H9 (cell line): ENCODE measurements around the gene ATP6V1C2. TPM values are rescaled to one million over a fixed set of nuclear protein-coding genes. Genes with fewer than 3 reads are reported as not detected.

ENCODE experiments used
- DNase-seq: peaks from one replicate; pipeline ENCODE4 v3.0.0-alpha.2; 2017
- H2AFZ ChIP-seq: one replicate; pipeline ENCODE4 v1.6.1; 2013; ENCODE audit warnings: mild to moderate bottlenecking, low read length, control low read depth, moderate library complexity
- H2AK5ac ChIP-seq: 2 replicates; pipeline ENCODE4 v1.6.1; 2013; ENCODE audit warnings: low read length, control low read depth, mixed read lengths; ENCODE audit not compliant: insufficient read length
- H2BK120ac ChIP-seq: one replicate; pipeline ENCODE4 v1.6.1; 2013; ENCODE audit warnings: low read depth, mild to moderate bottlenecking, low read length, control low read depth, inconsistent platforms; ENCODE audit not compliant: poor library complexity, severe bottlenecking
- H2BK12ac ChIP-seq: 2 replicates; pipeline ENCODE4 v1.6.1; 2013; ENCODE audit warnings: low read length, control low read depth, mixed read lengths, low read depth; ENCODE audit not compliant: insufficient read length
- H2BK15ac ChIP-seq: 2 replicates; pipeline ENCODE4 v1.6.1; 2013; ENCODE audit warnings: low read depth, low read length, control low read depth
- H2BK20ac ChIP-seq: one replicate; pipeline ENCODE4 v1.6.1; 2013; ENCODE audit warnings: low read depth, mild to moderate bottlenecking, low read length, control low read depth, inconsistent platforms; ENCODE audit not compliant: poor library complexity, severe bottlenecking
- H2BK5ac ChIP-seq: 2 replicates; pipeline ENCODE4 v1.6.1; 2013; ENCODE audit warnings: low read length, control low read depth, mixed read lengths; ENCODE audit not compliant: insufficient read length
- H3K14ac ChIP-seq: 2 replicates; pipeline ENCODE4 v1.6.1; 2013; ENCODE audit warnings: low read length, control low read depth; ENCODE audit not compliant: insufficient read depth
- H3K18ac ChIP-seq: 2 replicates; pipeline ENCODE4 v1.6.1; 2013; ENCODE audit warnings: low read depth, mild to moderate bottlenecking, mixed read lengths, low read length, control low read depth; ENCODE audit not compliant: insufficient read length
- H3K23ac ChIP-seq: 2 replicates; pipeline ENCODE4 v1.6.1; 2013; ENCODE audit warnings: low read length, control low read depth, mixed read lengths, low read depth; ENCODE audit not compliant: insufficient read length
- H3K23me2 ChIP-seq: 2 replicates; pipeline ENCODE4 v1.6.1; 2013; ENCODE audit warnings: low read depth, mild to moderate bottlenecking, mixed read lengths, low read length, control low read depth; ENCODE audit not compliant: insufficient read length, poor library complexity, severe bottlenecking
- H3K27ac ChIP-seq: 2 replicates; pipeline ENCODE4 v1.5.1; 2013; ENCODE audit warnings: low read length, control low read depth, mixed read lengths, low read depth; ENCODE audit not compliant: insufficient read length
- H3K27me3 ChIP-seq: 2 replicates; pipeline ENCODE4 v1.6.1; 2013; ENCODE audit warnings: low read length, control low read depth, inconsistent platforms; ENCODE audit not compliant: insufficient read depth
- H3K4ac ChIP-seq: 2 replicates; pipeline ENCODE4 v1.6.1; 2013; ENCODE audit warnings: low read depth, mild to moderate bottlenecking, control low read depth, inconsistent platforms, low read length, moderate library complexity
- H3K4me1 ChIP-seq: 2 replicates; pipeline ENCODE4 v1.6.1; 2013; ENCODE audit warnings: low read length, control low read depth, inconsistent platforms; ENCODE audit not compliant: insufficient read depth
- H3K4me2 ChIP-seq: 2 replicates; pipeline ENCODE4 v1.6.1; 2013; ENCODE audit warnings: low read length, control low read depth, mixed read lengths; ENCODE audit not compliant: insufficient read length, insufficient read depth
- H3K56ac ChIP-seq: 2 replicates; pipeline ENCODE4 v1.6.1; 2013; ENCODE audit warnings: low read depth, mild to moderate bottlenecking, mixed read lengths, low read length, control low read depth; ENCODE audit not compliant: insufficient read length
- H3K79me1 ChIP-seq: 2 replicates; pipeline ENCODE4 v1.6.1; 2013; ENCODE audit warnings: low read depth, mild to moderate bottlenecking, moderate library complexity, low read length, control low read depth, inconsistent platforms; ENCODE audit not compliant: insufficient read depth, poor library complexity, severe bottlenecking
- H3K79me2 ChIP-seq: 2 replicates; pipeline ENCODE4 v1.6.1; 2013; ENCODE audit warnings: low read length, control low read depth, inconsistent platforms; ENCODE audit not compliant: insufficient read depth
- H3K9ac ChIP-seq: 2 replicates; pipeline ENCODE4 v1.6.1; 2013; ENCODE audit warnings: low read length, control low read depth, mixed read lengths; ENCODE audit not compliant: insufficient read length; ENCODE audit errors: extremely low read depth
- H3K9me3 ChIP-seq: one replicate; pipeline ENCODE4 v1.6.1; 2013; ENCODE audit warnings: low read depth, low read length, inconsistent platforms; ENCODE audit not compliant: control insufficient read depth
- H3T11ph ChIP-seq: one replicate; pipeline ENCODE4 v1.6.1; 2013; ENCODE audit warnings: mild to moderate bottlenecking, low read length, control low read depth, inconsistent platforms
- H4K20me1 ChIP-seq: one replicate; pipeline ENCODE4 v1.6.1; 2013; ENCODE audit not compliant: control insufficient read depth, insufficient read length, insufficient read depth
- H4K5ac ChIP-seq: 2 replicates; pipeline ENCODE4 v1.6.1; 2013; ENCODE audit warnings: low read depth, mild to moderate bottlenecking, mixed read lengths, low read length, control low read depth; ENCODE audit not compliant: insufficient read length
- H4K8ac ChIP-seq: replicated peaks from 2 replicates; pipeline ENCODE4 v1.6.1; 2013; ENCODE audit warnings: low read length, control low read depth, mixed read lengths, low read depth; ENCODE audit not compliant: insufficient read length
- H4K91ac ChIP-seq: 2 replicates; pipeline ENCODE4 v1.6.1; 2013; ENCODE audit warnings: low read depth, mild to moderate bottlenecking, moderate library complexity, mixed read lengths, low read length, control low read depth; ENCODE audit not compliant: insufficient read length
- H3K27ac Mint-ChIP-seq, 3 experiments: 2 replicates in 2 of 3; 3 replicates in 1 of 3; pipeline ENCODE4 v1.8.0; 2020 to 2021; ENCODE audit warnings: mixed read lengths in 3 of 3, mild to moderate bottlenecking in 1 of 3, moderate library complexity in 1 of 3
- H3K27me3 Mint-ChIP-seq: 2 replicates; pipeline ENCODE4 v1.8.0; 2021; ENCODE audit warnings: low read depth, mild to moderate bottlenecking, moderate library complexity, mixed read lengths
- H3K36me3 Mint-ChIP-seq, 3 experiments: 2 replicates in 2 of 3; 3 replicates in 1 of 3; pipeline ENCODE4 v1.8.0; 2020 to 2021; ENCODE audit warnings: low read depth in 3 of 3, mixed read lengths in 3 of 3; ENCODE audit not compliant: insufficient read depth in 1 of 3
- H3K4me1 Mint-ChIP-seq, 2 experiments: 2 replicates each; pipeline ENCODE4 v1.8.0; 2020; ENCODE audit warnings: mixed read lengths in 2 of 2
- H3K4me3 Mint-ChIP-seq, 2 experiments: 2 replicates in 1 of 2; 3 replicates in 1 of 2; pipeline ENCODE4 v1.8.0; 2020 to 2021; ENCODE audit warnings: mild to moderate bottlenecking in 2 of 2, mixed read lengths in 2 of 2, moderate library complexity in 1 of 2
- H3K9me3 Mint-ChIP-seq, 2 experiments: 2 replicates in 1 of 2; 3 replicates in 1 of 2; pipeline ENCODE4 v1.8.0; 2020; ENCODE audit warnings: mild to moderate bottlenecking in 2 of 2, mixed read lengths in 2 of 2, moderate library complexity in 1 of 2
- WGBS: extraction: QIAGEN DNeasy Blood & Tissue Kit; methylation state at CpG from one replicate; pipeline ENCODE4 v1.1.7; 2013; ENCODE audit warnings: missing lambda C conversion rate, low lambda C conversion rate, mixed read lengths; ENCODE audit not compliant: insufficient read length; ENCODE audit errors: extremely low coverage; 5-methylcytosine and 5-hydroxymethylcytosine counted together
- total RNA-seq: library from RNA; stranded (reverse); gene quantifications from 2 replicates; pipeline ENCODE4 v1.2.1, GENCODE V29; 2021
- TF ChIP-seq, protein P1 (sequence below): fragments of 200-600 bp; sonication (generic); conservative IDR thresholded peaks from 3 replicates; pipeline ENCODE4 v1.8.0; 2021; ENCODE audit warnings: antibody characterized with exemption, mild to moderate bottlenecking

The ATP6V1C2 gene
- total RNA-seq, 1 experiment from 2014 or later, result 1.2 TPM

DNA sequence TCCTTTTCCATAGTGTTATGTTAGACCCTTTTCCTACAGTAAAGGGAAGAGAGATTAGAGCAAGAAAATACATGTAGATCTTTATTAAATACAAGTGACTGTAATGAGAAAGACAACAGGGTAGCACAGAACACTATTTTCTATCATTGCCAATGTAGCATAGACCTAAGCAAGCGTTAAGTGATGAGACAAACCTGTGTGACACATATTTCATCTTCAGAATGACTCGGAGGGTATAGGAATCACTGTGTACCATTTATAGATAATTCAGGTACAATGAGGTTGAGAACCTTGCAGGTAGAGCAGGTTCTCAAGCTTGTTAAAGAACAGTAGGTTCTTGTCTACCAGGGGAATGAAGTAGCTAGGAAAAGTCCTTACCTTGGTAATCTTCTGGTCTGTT is 75.3 kb downstream of the ATP6V1C2 start:
- WGBS, result no CpG with 5 or more reads among the region's 2 CpGs
- Histone ChIP-seq H3K56ac (no peak overlapping the region), H3K79me1 (peaks cover 3% of the 10 kb centered on the region), H2AFZ (no peak overlapping the region), H2BK5ac (no peak overlapping the region), H3K4ac (no peak overlapping the region), H3K79me2 (peaks cover 4% of the 10 kb centered on the region; the same call in 1 of the 2 replicates), H2AK5ac (no peak overlapping the region), H4K8ac (no peak overlapping the region), H2BK12ac (no peak overlapping the region), H4K5ac (no peak overlapping the region), H3K18ac (no peak overlapping the region), H3K14ac (no peak overlapping the region), H3K9ac (no peak overlapping the region), H3T11ph (no peak overlapping the region), H2BK20ac (no peak overlapping the region), H3K4me1 (no peaks in the 10 kb centered on the region), H3K27ac (no peak overlapping the region), H4K20me1 (no peaks in the 10 kb centered on the region), H2BK15ac (no peak overlapping the region), H2BK120ac (no peak overlapping the region), H3K23me2 (no peaks in the 10 kb centered on the region), H3K27me3 (no peaks in the 10 kb centered on the region), H3K4me2 (no peak overlapping the region), H3K23ac (no peak overlapping the region), H3K9me3 (no peaks in the 10 kb centered on the region), H4K91ac (no peak overlapping the region)
- Mint-ChIP-seq H3K9me3 (no peaks in the 10 kb centered on the region; a peak in 1 of 5 replicates), H3K27ac (no peak overlapping the region), H3K36me3 (peaks cover 41 to 77% (median 72%) of the 10 kb centered on the region in 3 experiments), H3K4me1 (peaks cover 4 to 7% of the 10 kb centered on the region in 2 experiments; a peak in 3 of 4 replicates), H3K4me3 (no peak overlapping the region), H3K27me3 (no peaks in the 10 kb centered on the region)
- TF ChIP-seq, protein P1, sequence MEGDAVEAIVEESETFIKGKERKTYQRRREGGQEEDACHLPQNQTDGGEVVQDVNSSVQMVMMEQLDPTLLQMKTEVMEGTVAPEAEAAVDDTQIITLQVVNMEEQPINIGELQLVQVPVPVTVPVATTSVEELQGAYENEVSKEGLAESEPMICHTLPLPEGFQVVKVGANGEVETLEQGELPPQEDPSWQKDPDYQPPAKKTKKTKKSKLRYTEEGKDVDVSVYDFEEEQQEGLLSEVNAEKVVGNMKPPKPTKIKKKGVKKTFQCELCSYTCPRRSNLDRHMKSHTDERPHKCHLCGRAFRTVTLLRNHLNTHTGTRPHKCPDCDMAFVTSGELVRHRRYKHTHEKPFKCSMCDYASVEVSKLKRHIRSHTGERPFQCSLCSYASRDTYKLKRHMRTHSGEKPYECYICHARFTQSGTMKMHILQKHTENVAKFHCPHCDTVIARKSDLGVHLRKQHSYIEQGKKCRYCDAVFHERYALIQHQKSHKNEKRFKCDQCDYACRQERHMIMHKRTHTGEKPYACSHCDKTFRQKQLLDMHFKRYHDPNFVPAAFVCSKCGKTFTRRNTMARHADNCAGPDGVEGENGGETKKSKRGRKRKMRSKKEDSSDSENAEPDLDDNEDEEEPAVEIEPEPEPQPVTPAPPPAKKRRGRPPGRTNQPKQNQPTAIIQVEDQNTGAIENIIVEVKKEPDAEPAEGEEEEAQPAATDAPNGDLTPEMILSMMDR, result no peak
- no peak for DNase-seq
